Cerebellar nuclear complex (tissue), 1 donor: Measurements from ENCODE around the gene USP24.
A peak's percentile ranks its signal among the peaks of the same experiment; 100 is the strongest.

ENCODE experiments used
- DNase-seq, 2 experiments: peaks; one replicate each; lab custom pipeline; 2025; lab: John Stamatoyannopoulos, UW

USP24 gene, protein sequence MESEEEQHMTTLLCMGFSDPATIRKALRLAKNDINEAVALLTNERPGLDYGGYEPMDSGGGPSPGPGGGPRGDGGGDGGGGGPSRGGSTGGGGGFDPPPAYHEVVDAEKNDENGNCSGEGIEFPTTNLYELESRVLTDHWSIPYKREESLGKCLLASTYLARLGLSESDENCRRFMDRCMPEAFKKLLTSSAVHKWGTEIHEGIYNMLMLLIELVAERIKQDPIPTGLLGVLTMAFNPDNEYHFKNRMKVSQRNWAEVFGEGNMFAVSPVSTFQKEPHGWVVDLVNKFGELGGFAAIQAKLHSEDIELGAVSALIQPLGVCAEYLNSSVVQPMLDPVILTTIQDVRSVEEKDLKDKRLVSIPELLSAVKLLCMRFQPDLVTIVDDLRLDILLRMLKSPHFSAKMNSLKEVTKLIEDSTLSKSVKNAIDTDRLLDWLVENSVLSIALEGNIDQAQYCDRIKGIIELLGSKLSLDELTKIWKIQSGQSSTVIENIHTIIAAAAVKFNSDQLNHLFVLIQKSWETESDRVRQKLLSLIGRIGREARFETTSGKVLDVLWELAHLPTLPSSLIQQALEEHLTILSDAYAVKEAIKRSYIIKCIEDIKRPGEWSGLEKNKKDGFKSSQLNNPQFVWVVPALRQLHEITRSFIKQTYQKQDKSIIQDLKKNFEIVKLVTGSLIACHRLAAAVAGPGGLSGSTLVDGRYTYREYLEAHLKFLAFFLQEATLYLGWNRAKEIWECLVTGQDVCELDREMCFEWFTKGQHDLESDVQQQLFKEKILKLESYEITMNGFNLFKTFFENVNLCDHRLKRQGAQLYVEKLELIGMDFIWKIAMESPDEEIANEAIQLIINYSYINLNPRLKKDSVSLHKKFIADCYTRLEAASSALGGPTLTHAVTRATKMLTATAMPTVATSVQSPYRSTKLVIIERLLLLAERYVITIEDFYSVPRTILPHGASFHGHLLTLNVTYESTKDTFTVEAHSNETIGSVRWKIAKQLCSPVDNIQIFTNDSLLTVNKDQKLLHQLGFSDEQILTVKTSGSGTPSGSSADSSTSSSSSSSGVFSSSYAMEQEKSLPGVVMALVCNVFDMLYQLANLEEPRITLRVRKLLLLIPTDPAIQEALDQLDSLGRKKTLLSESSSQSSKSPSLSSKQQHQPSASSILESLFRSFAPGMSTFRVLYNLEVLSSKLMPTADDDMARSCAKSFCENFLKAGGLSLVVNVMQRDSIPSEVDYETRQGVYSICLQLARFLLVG (N-terminal part only)

DNA sequence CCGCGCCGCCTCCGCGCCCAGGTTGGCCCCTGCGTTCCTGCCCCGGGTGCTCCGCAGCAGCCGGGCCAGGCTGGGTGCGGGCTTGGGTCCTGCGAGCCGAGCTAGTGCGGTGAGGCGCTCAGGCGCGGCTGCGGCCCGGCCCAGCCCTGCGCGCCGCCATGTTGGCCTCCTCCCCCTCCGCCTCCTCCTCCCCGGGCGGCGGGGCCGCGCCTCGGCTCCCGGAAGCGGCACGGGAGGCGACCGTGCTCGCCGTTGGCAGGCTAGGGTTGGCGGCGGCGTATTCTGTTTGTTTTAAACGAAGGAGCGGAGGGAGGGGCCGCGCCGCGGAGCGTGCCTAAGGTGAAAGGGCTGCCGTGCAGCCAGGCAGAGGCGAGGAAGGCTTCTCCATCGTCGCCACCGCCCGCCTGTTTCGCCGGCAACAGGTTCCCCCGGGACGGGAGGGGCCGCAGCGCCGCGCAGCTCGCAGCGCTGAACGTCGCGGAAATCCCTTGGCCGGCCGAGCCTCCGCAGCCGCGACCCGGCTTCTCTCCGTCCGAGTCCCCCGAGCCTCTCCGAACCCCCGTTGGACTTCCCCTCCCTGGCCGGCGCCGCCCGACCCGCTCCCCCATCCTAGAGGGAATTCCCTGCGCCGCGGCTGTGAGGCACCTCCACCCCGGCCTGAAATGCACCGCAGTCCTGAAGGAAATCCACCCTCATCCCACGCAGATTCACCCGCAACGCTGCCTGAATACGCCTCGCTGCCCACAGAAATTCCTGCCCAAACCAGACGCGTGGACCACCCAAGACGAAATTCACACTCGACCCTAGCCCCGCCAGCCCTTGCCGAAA is at the start of gene USP24:
USP24 (minus strand) TSS at position 171 of the 828 bp plus-strand sequence. CDS start 251 bp downstream, outside the sequence.
- DNase-seq: peak in 1 of 2 experiments; percentile 17

DNA sequence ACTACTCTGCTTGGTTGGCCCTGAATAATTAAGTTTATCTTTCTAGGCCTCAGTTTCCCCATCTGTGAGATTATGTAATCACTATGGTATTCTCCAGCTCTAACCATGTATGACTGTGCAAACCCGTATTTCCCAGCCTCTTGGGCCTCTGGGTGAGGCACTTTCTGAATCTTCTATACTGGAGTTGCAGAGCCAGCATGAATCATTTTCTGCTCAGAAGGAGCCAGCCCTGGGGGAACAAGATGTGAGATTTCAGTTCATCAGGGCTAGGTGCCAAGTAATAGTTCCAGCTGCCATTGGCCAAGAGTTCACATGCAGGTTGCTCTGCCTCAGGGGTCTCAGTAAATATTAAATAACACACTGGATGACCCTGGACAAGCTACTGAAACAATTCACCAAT is 47.7 kb upstream of the USP24 start:
- no peak for DNase-seq

DNA sequence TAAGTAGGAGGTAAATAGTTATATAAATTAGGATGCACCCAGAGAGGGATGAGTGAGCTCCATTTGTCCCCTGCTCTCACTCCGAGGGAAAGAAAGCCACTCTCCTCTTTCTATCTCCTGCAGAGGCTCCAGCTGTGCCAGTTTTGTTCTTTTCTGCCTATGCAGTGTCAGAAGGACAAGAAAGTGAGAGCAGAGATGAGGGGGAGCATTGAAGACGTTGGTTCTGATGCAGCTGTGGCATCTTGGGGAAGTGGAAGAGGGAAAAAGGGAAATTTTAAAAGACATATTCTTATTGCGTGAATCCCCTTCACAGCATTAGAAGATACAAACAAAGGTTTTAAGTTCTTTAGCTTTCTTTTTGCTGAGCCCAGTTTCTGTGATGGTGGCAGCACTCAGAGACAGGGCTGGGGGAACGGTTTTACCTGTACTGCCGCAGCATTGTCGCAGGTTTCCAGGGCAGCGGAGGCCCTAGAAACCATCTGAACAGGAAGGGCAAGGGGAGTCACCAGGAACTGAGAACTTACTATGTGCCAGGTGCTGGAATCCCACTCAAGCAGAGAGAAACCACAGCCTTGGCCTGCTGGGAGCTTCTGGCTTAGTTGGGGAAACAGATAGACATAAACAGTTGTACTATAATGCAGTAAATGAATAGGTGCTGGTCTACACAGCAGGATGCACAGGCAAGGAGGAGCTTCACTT is 44.9 kb upstream of the USP24 start:
- no peak for DNase-seq

DNA sequence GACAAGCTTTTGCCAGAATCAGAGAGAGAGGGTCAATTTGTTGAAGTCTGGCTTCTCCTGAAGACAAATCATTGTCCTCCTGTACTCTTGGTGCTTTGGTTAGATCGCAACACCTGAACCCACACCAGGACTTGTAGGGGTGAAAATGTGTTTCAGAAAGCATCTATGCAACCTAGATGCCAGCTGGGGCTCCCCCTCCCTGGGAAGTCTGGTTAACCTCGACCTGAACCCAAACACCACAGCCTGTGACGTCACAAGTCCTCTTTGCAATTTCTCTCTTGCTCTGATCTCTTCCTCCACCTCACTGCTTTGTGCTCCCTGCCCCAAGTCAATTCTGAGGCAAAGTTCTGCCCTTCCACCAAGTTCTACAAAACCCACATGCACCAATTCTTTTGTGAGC is 42.8 kb upstream of the USP24 start:
- DNase-seq: no peak

DNA sequence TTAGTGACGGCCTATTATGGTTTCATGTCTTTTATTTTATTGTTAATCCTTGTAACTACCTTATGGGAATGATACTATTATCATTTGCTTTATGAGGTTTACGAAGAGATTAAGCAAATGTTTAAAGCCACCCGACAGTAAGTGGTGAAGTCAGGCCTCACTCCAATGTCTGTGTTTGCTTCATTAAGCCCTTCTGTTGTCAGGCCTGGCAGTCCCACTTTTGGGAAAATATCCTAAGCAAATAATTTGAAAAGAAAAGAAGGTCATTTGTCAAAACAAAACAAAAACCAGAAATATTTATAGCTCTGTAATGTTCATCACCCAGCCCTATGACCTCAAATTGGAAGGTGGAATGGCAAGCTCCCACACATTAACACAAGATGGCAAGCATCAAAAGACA is 40.7 kb upstream of the USP24 start:
- peak in 1 of 2 experiments; percentile 12 for DNase-seq

DNA sequence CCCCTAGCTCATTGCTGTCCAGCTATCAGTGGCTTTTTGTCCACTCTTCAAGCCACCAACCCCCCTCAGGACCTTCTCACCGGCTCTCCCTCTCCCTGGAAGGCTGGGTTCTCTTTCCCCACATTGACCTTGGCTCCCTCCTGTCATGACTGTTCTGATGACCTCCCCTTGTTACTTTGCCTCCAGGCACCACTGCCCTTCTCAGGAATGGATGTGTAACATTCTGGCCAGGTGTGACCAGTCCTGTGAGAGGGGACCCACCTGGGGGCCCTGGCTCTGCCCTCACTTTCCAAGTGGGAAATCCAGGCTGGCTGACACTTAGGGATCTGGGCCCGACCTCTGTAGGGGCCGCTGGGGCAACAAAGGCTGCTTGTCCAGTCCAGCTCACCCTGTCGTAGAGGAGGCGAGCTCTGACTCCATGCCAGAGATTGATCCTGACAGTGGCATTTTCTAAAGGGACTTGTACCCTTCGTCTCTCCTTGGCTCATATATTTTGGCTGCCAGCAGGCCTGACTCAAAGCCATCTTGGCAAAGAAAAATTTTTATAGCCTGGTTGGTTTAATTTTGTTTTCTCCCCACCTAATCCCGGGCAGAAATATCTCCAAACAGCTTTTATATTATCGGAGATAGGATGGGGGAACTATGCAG is 37.9 kb upstream of the USP24 start:
- DNase-seq: no peak

DNA sequence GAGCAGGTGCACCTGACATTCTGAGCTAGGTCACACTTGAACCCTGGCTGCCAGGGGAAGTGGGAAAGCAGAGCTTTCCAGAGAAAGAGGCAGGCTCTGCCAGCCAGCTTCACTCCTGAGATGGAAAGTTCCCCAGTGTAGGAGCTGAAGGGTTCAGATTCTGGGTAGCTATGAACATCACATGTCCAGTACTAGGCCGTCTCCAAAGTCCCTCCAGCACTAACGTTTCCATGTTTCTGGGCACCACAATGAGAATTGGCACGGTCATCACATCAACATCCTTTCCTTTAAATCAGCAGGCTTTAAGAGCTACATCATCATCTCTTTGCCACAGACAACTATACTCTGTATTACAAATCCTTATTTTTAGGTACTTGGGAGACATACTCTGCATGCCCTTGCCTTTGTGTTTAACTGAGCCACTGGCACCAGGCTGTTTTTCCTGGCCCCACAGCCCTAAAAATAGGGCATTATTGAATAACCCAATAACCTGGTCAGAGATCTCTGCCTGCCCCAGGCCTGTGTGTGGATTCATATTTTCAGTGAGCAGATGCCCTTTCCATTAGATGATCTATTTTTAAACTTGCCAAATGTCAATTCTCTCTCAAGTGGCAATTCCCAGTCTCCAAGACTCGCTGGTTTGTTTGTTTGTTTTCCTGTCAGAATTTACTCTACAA is 35.4 kb upstream of the USP24 start:
- DNase-seq: peak; percentile 37 to 68

DNA sequence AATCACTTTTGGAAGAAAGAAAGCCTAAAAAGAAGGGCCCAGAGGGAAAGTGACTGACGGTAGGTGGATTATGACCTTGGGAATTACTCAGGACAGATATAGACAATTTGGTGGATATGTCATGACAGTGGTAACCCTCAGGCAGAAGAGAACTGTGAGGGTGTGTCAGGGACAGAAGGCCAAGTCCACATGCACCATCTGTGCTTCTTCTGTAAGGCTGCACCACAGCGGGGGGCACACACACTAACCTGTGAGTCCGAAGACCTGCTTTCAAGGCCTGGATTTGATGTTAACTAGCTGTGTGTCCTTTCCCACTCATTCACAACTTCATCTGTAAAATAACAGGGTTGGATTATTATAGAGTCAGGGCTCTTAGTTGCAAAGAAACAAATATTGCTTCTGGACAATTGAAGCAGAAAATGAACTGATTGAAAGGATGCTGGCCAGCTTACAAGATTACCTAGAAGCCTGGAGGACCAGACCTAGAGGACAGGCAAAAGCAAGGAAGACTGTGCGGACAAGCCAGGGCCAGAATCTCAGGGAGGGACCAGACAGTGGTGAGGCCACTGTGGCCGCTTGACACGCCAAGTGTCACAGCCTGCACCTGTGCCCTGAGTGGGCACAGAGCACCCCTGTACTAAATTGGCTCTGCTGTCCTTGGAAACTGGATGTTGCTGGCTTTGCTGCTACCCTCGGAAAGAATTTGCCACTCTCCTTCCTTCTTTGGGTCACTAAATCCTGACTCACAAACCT is 34.7 kb upstream of the USP24 start:
- peak; percentile 49 to 75 for DNase-seq

DNA sequence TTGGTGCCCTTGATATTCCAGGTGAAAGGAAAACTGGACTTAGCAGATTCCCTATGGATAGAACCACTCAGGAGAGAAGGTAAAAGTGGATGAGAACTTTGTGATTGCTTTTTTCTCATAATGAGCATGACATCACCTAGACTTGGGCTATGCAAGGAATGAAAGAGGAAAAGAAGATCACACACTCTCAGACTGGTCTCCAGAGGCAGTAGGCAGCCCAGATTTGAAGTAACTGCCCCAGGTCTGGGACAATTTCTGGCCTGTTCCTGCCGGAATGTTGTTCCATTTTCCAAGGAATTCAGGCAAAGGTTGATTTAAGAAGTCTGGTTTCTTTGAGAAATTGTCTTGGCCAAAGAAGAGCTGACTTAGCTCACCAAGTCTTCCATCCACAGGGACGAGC is 31.7 kb upstream of the USP24 start:
- no peak for DNase-seq

DNA sequence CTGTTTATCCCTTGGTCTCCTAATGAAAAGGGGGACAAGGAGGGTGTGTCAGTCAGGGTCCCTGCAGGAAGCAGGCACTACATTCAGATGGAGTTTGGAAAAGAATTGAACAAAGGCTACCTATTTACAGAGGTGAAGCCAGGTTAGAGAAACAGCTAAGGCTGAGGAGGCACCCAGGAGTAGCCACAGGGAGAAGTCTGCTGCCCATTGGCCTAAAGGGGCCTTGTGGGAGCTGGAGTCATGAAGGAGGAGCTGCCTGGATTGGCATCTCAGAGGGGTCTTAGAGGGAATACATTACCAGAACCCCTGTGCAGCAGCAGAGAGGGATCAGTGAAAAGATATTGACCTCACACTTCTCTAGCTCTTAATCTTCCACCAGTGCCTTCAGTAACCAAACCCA is 31.2 kb upstream of the USP24 start:
- no peak for DNase-seq

DNA sequence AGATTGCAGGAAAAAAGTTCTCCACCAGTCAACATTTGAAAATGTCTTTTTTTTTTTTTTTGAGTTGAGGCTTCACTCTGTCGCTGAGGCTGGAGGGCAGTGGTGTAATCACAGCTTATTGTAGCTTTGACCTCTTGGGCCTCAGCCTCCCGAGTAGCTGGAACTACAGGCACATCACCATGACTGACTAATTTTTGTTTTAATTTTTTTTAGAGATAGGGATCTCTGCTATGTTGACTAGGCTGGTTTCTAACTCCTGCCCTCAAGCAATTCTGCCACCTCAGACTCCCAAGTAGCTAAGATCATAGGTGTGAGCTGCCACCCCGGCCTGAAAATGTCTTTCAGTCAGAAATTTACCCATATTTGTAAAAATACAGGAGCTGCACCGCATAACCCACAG is 30.6 kb upstream of the USP24 start:
- DNase-seq: no peak

DNA sequence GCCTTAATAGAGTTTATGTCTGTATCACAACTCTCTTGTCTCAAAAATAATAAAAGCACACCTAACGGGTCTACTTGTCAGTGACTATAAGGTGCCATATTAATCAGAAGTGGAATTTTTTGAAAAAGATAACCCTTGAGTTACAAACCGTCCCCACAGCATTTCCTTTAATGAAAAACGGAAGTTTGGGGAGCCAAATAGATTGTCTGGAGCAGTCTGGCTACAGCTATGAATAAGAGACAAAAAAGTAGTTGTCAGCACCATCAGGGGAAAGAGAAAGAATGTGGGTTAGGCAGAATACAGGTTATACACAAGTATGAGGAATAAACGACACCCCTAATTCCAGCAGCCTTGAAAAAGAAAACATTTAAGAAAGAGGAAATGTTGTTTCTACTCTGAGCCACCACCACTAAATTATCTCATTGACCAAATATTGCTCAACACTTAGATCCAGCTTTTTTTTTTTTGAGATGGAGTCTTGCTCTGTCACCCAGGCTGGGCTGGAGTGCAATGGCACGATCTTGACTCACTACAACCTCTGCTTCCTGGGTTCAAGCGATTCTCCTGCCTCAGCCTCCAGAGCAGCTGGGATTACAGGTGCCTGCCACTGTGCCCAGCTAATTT is 29.4 kb upstream of the USP24 start:
- no peak for DNase-seq

DNA sequence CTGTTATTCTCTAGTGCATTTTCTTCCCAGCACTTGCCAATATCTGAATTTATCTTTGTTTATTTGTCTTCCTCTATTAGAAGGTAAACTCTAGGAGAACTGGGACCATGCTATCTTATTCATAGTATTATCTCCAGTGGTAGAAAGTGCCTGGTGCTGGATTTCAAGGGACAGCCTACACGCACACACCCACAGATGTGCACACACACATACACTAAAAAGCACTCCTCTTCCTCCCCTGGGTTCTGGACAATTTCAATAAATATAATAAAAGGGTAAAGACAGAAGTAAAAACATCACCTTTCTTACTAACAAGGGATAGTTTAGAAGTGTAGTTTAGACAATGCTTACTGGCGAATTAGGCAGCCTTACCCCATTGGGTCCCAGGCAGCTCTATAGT is 28.5 kb upstream of the USP24 start:
- no peak for DNase-seq

DNA sequence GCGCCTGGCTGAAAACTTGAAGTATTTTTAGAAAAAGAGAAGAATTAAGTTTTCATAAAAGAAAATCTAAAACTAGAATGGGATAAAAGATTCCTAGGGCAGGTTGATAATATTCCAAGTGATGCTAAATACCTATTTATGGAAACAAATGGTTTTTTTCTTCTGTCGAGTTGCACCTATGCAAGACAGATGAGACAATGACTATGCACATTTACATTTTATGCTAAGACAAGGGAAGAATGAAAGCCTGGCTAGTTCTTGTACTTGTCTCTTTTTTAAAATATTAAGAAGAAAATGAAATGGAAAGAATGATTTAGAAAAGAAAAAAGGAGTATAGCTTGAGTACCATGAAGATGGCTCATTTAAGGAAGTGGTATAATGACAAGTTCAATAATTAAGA is 24.4 kb upstream of the USP24 start:
- no peak for DNase-seq

DNA sequence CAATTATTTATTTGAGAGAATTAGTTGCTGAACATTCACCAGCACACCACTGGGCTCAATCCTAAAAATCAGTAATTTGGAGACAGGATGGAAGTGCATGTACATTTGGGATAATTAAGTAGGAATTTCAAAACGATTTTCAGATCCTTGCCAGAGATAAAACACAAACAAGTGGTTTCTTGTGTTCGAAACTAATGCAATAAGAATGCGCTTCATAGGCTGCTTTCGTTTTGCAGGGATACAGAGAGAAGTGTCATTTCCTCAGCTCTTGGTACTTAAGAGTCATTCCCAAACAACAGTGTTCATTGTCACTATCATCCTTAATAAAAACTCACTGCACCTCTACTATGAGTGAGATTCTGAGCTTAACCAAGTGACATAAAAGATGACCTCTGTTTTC is 20.6 kb upstream of the USP24 start:
- DNase-seq: no peak

DNA sequence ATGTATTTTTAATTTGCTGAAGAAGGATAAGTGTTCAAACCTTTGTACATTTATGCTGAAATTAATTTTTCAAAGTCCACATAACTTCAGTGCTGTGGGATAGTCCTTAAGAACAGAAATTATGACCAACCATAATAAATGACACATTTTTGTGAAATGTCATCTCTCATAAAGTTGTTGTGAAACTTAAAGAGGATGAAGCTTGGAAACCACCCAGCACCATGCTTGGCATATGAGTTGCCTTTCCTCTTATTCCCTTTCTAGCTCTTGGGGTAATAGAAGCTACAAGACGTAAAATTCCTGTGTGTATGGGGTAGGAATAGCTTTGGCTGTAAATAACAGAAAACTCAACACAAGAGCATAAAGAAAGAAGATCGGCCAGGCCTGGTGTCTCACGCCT is 18.9 kb upstream of the USP24 start:
- no peak for DNase-seq

DNA sequence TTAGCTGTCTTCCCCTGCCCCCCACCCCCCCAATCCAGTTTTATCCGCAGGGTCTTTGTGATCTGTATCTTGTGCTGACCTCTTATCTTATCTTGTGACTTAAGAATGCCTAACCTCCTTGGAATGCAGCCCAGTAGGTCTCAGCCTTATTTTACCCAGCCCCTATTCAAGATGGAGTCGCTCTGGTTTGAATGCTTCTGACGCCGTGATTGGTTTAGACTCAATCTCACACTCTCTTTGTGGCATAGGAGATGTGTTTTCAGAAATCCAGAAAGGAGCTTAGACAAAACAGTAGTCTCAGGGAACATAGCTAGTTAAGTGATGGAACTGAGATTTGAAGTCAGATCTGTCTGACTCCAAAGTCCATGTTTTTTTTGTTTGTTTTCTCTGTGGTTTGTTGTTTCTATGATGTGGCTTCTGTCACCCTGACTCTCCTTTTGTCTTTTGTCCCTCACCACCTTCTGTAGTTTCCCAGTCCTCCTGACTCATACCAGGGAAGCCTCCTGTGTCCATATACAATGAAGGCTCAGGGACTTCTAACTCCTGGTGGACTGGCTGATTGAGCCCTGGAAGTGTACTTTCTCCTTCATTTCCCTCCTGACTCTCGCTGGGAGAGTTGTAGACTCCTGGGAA is 18.1 kb upstream of the USP24 start:
- DNase-seq: no peak
